ENCODE results near the gene LGALS16.
"Not testable (repeated sequence)": the region's sequence is repeated elsewhere in the genome, so short reads cannot be mapped to it uniquely, and the experiment has no call there.

The LGALS16 gene, protein sequence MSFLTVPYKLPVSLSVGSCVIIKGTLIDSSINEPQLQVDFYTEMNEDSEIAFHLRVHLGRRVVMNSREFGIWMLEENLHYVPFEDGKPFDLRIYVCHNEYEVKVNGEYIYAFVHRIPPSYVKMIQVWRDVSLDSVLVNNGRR

DNA sequence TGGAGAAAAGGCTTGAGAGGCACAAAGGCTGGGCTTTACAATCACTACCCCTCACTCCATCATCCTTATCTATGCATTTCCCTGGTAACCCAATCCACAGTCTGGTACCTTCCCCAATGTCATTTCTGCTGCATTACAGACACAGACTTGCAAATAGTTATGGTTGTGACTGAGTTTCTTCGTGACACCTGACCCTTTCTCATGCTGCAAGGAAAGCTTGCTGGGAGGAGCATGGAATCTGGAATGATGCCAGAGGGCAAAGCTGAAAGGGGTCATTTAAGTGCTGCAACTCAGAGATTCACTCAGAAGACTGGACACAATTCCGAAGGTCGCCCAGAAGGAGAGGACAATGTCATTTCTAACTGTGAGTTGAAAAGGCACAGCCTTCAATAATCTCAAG lies at the start of gene LGALS16:
Gene LGALS16 (plus strand): TSS at position 301 of the 400 bp plus-strand sequence. CDS start 49 bp downstream, at position 350.
- no peak for DNase-seq

DNA sequence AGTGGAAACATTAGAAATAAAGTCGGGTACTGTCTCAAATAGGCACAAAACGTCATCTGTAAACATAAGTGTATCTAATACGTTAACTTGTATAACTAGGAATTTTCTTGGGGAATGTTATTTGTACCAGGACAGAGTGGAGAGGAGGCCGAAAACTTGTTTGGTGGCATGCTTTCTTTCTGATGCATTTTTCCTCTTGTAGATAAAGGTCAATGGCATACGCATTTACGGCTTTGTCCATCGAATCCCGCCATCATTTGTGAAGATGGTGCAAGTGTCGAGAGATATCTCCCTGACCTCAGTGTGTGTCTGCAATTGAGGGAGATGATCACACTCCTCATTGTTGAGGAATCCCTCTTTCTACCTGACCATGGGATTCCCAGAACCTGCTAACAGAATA lies 48.7 kb upstream of the LGALS16 start:
- no peak for DNase-seq

GRCh38 chr19:39607561-39607960 lies 48.2 kb upstream of the LGALS16 start:
- DNase-seq: no peak

DNA sequence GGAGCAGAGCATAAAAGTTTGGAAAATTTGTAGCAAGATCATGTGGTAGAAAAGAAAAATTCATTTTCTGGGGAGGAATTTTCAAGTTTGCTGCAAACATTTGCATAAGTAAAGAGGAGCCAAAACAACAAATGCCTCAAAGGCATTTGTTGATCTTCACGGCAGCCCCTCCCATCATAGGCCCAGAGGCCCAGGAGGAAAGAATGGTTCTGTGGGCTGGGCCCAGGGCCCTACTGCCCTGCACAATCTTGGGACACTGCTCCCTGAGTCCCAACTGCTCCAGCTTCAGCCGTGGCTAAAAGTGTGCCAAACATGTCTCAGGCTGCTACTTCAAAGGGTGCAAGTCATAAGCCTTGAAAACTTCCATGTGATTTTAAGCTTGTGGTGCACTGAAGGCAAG lies 42.1 kb upstream of the LGALS16 start:
- no peak for DNase-seq

GRCh38 chr19:39617745-39618144 lies 38.0 kb upstream of the LGALS16 start:
- DNase-seq: no peak

DNA sequence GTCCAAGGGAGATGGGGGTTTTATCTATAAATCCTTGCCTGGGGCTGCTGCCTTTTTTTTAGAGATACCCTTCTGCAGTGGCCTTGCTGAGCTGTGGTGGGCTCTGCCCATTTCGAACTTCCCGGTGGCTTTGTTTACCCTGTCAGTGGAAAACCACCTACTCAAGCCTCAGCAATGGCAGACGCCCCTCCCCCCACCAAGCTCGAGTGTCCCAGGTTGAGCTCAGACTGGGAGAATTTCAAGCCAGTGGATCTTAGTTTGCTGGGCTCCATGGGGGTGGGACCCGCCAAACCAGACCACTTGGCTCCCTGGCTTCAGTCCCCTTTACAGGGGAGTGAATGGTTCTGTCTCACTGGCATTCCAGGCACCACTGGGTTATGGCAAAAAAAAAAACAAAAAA lies 31.8 kb upstream of the LGALS16 start:
- DNase-seq: no peak

DNA sequence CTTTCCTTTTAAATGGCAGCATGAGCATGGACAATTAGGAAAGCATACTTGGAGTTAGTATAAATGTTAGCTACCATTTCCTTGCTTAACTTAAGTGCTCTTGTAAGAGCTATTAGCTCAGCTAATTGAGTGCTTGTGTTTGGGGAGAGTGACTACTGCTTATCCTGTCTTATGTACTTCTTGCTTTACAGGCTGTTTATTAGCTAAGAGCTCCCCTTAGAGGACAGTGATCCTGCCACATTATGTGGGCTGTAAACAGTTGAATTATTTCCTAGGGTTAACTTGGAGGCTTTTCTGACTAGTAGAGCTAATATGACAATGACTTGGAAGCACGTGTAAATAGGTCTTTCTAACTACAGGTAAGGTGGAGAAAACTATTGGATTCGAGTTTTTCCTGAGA lies 28.1 kb upstream of the LGALS16 start:
- not testable (repeated sequence) for DNase-seq

- DNase-seq: no peak
Measured at GRCh38 chr19:39631178-39631577, 24.5 kb upstream of the LGALS16 start.

DNA sequence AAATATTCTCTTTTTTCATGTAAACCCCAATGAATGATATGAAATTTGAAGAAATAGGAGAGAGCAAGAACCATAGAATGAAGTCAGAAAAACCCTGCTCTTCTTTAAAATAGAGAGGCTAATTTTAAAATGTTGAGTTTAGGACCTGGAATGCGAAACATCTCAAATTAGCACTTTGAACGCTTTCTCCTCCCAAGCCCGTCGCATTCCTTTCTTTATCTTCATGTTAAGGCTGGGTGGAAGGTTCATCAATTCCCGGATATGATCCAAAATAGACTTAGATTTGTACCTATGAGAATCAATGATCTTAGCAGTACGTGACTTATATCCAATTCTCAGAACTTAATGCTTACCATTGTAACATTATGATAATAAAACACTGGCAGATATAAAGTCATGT lies 24.1 kb upstream of the LGALS16 start:
- no peak for DNase-seq

- DNase-seq: no peak
Measured at GRCh38 chr19:39637891-39638290, 17.8 kb upstream of the LGALS16 start.

GRCh38 chr19:39641773-39642172 lies 13.9 kb upstream of the LGALS16 start:
- no peak for DNase-seq

- DNase-seq: no peak
Measured at GRCh38 chr19:39643591-39643990, 12.1 kb upstream of the LGALS16 start.

DNA sequence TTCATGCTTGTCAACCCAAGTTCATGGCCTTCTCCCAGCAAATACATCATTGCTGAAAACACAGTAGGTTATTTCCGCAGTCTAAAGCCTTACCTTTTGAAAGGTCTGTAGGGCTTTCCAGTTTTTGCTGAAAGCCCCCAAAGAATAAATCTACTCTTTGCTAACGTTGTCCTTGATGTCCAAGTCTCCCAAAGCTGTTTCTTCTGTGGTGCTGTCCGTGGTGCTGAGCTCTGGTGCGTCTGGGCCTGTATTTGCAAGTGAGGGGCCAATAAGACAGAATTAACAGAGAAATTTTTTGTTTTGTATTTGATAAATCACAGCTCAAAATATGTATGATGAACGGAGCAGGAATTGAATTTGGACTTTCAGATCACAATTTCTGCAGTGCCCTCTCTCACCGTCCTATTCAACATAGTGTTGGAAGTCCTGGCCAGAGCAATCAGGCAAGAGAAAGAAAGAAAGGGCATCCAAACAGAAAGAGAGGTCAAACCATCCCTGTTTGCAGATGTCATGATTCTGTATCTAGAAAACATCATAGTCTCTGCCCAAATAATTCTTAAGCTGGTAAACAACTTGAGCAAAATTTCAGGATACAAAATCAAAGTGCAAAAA lies 9.8 kb upstream of the LGALS16 start:
- no peak for DNase-seq

GRCh38 chr19:39647918-39648317 lies 7.8 kb upstream of the LGALS16 start:
- DNase-seq: no peak

GRCh38 chr19:39659791-39660190 lies 4.1 kb downstream of the LGALS16 start:
- DNase-seq: no peak

GRCh38 chr19:39660661-39661060 lies 4.9 kb downstream of the LGALS16 start:
- no peak for DNase-seq

DNA sequence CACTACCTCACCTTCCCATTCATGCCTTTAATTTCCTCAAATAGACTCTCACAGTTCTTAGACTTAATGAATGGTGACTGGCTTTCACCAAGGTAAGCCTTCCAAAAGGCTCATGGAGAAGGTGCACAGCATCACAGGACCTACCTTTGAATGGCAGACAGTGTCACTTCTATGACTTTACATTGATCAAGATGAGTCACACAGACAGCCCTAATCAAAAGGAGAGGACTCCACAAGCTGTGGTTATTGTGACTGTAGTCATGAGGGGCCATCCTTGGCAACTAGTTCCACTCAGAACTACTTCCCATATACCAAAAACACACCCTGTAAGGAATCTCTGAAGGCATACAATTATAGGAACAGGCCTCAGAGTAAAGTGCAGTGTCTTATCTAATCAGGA lies 5.9 kb downstream of the LGALS16 start:
- no peak for DNase-seq

GRCh38 chr19:39669860-39670259 lies 14.1 kb downstream of the LGALS16 start:
- DNase-seq: not testable (repeated sequence)

GRCh38 chr19:39670998-39671397 lies 15.3 kb downstream of the LGALS16 start:
- no peak for DNase-seq

- peak; percentile 62 for DNase-seq
Measured at GRCh38 chr19:39671739-39672363, 16.1 kb downstream of the LGALS16 start.

GRCh38 chr19:39672473-39672872 lies 16.8 kb downstream of the LGALS16 start:
- DNase-seq: no peak

DNA sequence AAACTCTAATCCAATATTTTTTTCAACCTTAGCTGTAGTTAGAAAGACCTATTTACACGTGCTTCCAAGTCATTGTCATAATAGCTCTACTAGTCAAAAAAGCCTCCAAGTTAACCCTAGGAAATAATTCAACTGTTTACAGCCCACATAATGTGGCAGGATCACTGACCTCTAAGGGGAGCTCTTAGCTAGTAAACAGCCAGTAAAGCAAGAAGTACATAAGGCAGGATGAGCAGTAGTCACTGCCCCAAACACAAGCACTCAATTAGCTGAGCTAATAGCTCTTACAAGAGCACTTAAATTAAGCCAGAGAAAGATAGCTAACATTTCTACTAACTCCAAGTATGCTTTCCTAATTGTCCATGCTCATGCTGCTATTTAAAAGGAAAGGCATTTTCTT lies 18.1 kb downstream of the LGALS16 start:
- DNase-seq: not testable (repeated sequence)

GRCh38 chr19:39676004-39676403 lies 20.3 kb downstream of the LGALS16 start:
- DNase-seq: no peak

All from CD4-positive, alpha-beta T cell treated with Interleukin-17A for 4 hours (primary cell).